Suppressor macrophage treated with lipopolysaccharide for 4 hours (primary cell): ENCODE results near the gene TBX1.

ENCODE experiments used
- DNase-seq: peaks from one replicate; pipeline ENCODE4 v3.0.0-alpha.2; 2020

The TBX1 gene

DNA sequence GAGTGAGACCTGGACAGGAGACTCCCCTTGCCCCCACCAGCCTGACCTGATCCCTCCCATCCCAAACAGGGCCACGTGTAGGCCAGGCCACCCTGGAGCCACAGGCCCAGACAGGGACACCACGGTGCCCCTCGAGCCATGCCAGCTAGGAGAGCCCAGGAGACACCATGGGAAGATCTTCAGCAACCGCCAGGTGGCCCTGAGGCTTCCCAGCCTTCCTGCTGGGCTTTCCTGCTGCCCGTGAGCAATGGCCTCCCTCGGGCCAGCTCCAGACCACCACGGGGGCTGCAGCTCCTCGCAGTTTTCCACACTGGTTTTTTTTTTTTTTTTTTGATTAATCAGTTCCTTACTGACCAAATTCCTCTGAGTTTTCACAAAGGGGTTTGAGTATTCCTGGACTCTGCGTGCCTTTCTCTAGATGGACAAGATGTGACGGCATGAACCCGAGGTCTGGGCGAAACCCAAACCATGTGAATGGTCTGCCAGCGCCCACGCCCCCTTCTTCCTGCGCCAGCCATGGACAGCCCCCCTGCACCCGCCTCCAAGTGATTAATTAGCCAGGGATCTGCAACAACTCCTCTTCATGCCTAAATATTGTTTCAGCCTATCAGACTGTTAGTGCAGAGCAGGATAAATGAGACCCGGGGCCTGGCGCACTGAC is 40.9 kb downstream of the TBX1 start:
- DNase-seq, result no peak

DNA sequence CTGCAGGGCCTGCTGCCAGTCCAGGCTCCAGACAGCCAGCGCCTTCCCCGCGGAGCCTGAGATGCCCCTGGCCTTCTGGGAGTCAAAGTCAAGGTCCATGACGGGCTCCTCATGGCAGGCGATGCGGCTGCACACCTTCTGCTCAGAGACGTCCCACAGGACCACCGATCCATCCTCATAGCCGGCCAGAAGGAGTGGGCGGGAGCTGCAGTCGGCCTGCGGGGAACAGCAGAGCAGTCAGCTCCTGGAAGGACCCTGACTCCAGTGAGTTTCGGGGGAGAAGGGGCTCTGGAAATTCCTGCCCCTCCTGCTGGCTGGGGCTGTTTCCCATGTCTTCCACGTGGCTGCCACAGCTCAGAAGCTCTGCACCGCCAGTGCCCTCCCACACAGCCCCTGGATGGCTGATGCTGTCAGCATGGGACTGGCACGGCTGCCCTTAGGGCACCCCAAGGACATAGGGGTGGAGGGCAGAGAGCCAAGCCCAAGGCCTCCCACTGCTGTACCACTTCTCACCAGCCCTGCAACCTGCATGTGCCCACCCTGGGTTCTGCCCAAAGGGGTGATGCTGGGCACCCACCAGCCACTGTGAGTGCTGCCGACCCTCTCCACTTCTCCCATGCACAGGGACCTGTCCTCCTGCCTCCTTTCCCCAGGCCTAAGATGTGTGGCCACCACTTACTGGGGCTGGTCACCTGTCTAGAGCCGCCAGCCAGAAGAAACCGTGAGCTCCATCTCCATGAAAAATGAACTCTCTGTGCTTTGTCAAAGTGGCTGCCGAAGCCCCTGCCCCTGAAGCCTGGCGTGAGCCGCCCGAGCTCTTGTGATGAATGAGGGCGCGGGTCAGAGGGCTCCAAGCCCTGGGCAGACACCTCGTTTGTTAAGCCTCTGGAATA is 41.7 kb downstream of the TBX1 start:
- no peak for DNase-seq

GRCh38 chr22:19802894-19803735 is 42.5 kb downstream of the TBX1 start:
- DNase-seq, result no peak

- no peak for DNase-seq
These were observed 43.2 kb downstream of the TBX1 start for GRCh38 chr22:19803736-19804267.

DNA sequence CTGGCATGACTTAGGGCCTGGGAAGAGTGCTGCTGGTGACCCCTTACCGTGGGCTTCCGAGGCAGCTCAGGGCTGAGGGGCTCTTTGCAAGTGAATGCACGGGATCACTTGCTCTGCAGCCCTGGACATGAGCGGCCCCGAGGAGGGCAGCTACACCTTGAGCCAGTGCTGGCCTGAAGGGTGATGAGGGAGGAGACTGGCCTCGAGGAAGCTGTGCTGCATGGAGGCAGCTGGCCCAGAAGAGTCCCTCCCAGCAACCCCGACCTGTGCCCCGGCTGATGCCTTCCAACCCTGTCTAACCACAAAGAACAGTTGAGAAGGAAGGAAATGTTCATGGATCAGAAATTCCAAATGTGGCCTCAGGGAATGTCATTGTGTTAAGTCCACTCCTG is 45.2 kb downstream of the TBX1 start:
- DNase-seq, result no peak

- no peak for DNase-seq
These were observed 45.9 kb downstream of the TBX1 start for GRCh38 chr22:19806213-19807160.

GRCh38 chr22:19807161-19807913 is 46.8 kb downstream of the TBX1 start:
- DNase-seq, result no peak

DNA sequence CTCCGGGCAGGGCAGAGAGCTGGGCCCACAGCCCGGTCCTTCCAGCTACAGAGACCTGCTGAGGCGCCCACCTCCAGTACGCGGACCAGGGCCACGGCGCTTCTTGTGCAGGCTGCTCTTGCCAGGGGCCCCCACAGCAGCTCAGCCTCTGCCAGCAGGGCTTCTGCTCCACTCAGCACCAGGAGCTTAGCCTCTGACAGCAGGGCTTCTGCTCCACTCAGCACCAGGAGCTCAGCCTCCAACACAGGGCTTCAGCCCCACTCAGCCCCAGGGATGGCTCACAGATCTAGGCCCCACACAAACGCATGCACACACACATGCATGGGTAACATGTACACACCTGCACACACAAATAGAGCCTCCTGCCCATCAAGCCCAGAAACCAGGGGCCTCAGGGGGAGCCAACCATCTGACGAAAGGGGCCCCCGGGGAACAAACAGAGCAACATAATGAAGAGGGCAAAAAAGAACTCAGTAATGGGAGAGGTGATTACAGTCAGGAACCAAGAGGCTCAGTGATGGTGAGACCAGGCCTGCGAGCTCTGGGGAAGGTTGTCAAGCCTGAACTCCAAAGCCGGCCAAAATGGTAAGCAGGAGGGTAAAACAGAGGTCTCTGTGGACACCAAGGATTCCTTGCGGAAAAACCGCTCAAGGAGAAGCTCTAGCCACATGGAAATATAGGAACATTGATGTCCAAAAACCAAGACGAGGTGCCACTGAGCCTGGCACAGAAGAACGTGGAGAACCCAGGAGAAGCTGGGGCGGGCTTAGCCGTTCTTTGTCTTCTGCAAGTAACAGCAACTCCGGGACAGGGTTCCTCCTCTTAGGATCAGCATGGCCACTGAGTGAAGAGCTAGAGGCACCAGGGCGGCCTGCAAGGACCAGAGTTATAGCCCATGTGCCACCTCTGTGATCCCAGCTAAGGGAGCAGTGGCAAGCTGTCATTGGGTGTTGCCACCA is 47.6 kb downstream of the TBX1 start:
- no peak for DNase-seq

DNA sequence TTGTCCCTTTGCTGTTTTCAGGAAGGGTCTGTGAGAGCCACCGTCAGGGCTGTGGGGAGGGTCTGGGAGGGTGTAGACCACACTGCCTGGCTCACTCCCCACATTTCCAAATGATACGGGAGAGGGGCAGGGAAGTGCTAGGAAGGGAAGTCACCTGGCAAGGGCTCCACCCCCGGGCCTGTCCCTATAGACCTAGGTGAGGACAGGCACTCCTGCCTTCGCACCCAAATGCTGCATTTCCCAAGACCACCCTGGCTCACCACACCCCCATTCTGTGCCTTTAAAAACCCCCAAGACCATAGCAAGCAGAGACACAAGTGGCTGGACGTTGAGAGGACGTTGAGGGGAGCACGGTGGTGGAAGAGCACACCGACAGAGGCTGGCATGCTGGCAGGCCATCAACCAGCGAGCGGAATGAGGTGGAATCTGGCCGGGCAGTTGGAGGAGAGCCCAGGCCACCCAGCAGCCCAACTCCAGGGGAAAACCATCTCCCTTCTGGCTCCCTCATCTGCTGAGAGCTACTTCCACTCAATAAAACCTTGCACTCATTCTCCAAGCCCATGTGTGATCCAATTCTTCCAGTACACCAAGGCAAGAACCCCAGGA is 48.4 kb downstream of the TBX1 start:
- no peak for DNase-seq

DNA sequence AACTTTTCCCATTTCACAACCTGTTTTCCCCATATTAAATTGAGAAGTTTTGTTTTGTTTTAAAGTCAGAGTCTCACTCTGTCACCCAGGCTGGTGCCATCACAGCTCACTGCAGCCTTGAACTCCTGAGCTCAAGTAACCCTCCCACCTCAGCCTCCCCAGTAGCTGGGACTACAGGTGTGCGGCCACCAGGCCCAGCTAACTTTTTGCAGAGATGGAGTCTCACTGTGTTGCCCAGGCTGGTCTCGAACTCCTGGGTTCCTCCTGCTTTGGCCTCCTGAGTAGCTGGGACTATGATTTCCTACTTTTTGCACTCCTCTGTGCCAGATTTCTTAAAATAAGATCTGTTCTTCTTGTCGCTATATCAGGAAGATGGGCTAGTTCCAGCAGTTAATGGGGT is 49.2 kb downstream of the TBX1 start:
- DNase-seq, result no peak

DNA sequence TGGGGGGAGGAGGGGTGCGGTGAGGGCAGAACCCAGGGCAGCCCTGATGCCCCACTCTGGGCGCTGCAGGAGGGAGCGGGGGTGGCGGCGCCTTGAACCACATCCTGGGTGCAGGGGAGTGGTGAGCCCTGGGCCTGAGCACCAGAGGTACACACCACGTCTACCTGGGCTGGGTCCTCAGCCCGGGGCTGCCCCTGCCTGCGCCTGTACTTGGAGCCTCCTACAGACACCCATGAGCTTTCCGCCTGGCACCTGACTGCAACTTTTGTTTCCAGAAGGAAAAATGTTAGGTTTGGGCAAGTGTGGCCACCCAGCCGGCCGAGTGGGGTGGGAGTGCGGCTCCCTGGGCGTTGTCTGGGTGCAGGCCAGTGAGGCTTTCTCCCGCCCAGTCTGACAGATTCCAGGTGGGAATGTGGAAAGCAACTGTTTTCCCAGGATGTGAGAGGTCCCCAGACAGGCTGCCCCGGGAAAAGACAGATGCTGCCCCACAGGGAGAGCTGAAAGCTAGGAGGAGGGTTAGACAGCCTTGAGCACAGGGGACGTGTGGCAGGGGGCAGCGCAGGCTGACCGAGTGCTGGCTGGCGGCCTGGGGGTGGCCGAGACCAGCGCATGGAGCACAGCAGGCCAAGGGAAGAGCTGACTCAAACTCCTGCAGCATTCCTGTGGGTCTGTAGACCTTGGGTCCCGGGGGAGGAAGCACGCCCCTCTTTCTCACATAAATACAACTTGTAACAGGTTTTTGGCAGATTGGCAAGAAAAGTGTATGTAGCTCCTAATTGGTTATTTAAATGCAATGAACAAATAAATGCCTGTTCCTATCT is 50.0 kb downstream of the TBX1 start:
- no peak for DNase-seq

- no peak for DNase-seq
These were observed 50.6 kb downstream of the TBX1 start for GRCh38 chr22:19811211-19811621.

DNA sequence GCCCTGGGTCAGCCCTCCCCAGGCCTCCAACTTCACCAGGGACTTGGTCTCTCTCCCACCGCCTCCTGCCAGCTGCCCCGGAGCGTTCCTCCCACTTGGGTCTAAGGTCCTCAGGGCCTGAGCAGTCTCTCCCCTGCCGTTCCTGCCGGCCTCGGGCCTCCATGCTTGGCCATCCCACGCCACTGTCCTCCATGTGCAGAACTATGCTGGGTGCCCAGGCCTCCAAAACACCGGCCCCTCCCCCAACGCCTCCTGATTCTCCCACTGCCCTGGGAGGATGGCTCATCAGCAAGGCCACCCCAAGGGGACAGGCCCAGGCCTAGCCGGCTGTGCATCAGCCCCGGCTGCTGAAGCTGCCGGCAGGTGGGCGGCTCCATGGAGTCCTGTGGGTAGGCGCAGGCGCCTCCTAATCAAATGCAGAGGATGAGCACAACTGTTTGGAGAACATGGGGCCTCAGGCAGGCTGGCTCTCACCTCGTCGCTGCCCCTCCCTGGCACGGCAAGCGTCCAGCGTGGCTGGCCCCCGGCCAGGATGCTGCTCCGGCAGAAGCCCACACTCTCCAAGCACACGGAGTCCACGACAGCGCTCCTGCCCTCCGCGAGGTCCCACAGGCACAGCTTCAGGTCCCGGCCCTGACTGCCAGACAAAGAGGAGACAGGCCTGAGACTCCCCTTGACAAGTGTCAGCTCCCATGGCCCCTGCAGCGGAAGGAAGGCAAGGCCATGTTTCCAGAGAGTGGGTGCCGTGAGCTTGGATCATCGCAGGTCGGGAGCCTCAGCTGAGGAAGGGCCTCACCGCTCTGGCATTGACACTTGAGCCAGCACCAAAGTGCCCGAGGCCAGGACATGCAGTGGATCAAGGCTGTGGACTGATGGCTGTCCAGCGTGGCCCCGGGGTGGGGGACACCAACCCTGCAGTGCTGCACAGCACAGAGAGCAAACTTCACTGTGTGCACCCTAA is 51.5 kb downstream of the TBX1 start:
- DNase-seq, result no peak

DNA sequence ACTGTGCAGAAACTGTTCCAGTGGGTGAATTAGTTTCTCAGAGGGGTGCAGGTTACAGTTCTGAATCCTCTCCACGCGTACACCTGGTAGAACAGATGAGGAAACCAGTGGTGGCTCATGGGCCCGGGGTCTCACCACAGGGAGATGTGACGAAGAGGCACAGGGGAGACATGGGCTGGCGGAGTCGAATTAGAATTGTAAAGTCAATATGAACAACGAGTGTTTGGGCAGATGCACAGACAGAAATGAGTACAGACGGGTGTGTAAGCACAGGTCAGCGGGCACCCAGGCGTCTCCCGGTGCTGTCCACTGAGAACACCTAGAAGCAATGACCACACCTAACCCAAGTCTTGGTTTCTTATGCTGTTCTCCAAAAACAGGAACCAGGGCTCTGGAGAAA is 52.3 kb downstream of the TBX1 start:
- DNase-seq, result no peak

GRCh38 chr22:19814428-19814827 is 53.9 kb downstream of the TBX1 start:
- DNase-seq, result no peak

DNA sequence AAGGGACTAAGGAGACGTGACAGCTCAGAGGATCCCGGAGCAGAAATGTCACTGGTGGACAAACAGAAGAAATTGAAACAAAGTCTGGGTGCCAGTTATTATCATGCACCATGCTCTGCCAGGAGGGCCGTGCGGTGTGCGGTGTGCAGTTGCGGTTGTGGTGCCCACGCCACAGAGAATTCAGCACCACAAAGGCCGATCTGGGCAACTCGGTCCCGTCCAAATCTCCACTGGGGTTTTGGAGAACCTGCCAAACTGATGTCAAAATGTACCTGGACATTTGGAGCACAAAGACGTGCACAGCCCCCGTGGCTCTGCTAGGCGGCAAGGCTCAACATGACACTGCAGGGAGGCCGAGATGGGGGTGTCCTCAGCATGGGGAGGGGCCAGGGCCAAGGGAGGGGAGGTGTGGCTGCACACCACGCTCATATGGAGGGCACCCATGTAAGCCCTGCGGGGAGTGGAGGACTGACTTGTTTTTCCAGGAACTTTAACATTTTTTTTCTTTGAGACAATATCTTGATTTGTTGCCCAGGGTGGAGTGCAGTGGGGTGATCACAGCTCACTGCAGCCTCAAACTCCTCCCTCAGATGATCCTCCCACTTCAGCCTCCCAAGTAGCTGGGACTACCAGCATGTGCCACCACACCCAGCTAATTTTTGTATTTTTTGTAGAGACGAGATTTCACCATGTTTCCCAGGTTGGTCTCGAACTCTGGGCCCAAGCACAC is 54.7 kb downstream of the TBX1 start:
- DNase-seq, result no peak

DNA sequence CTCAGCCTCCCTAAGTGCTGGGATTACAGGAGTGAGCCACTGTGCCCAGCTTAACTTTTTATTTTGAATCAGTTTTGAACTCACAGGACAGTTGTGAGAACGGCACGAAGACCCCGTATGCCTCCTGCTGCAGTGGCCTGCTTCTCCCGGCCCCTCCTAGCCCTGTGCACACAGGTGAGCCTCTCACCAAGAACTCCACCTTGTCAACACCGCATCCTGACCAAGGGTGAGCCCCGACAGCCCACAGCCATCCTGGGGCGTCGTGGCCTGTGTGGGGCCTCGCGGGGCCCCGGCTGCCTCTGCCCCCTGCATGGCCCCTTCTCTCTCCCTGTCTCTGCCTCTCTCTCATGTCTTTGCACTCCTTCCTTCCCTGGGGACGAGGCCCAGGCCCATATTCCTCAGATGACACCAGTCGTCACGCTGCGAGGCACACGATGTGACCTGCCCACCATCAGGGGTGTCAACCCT is 55.3 kb downstream of the TBX1 start:
- DNase-seq, result no peak
